GM19328 (cell line): ENCODE measurements around the gene YOD1.
"Not testable (repeated sequence)": the region's sequence is repeated elsewhere in the genome, so short reads cannot be mapped to it uniquely, and the experiment has no call there.

Experiments
- ATAC-seq: cut with Tn5 transposase; IDR thresholded peaks from one replicate; pipeline ENCODE4 v1.9.1; 2021; ENCODE audit warnings: mild to moderate bottlenecking, moderate library complexity; ENCODE audit not compliant: unreplicated experiment

The YOD1 gene

GRCh38 chr1:207050480-207051190 lies 373 bp downstream of the YOD1 start:
- ATAC-seq: peak; percentile 32

- no peak for ATAC-seq
Observed at GRCh38 chr1:207049974-207050391, 1.0 kb downstream of the YOD1 start.

DNA sequence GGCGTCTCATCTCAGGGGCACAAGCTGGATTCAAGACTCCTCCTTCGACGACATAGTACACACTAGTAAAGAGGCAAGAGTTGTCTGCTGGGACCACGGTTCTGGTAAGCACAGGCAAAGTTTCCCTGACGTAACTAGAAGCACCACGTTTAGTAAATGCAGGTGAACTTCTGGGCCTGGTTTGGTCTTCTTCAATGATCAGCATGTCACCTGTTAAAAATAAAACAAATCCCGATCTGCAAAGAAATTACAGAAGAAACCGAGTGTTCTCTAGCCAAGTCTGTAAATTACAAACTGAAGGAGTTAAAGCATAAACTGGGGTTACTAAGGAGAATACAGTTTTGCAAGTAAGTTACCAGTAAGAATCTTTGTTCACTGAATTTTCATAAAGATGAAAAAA lies 1.5 kb downstream of the YOD1 start:
- no peak for ATAC-seq

DNA sequence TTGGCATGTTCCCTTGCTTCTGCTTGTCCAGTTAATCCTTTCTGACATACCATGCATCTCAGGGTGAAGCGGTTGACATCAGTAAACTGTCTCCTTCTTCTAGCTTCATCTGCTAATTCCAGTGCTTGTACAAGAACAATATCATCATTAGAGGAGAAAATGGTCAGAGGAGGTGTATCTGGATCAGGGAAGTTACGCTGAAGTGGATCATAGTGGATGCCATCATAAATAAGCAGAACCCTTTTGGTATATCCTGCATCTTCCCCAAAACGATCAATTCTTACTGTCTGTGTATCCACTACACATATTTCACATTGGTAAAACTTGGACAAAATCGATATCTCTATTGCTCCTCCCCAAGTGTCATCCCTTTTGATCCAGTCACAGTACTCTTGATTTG lies 2.0 kb downstream of the YOD1 start:
- ATAC-seq: no peak

- ATAC-seq: no peak
Observed at GRCh38 chr1:207048041-207048440, 3.0 kb downstream of the YOD1 start.

DNA sequence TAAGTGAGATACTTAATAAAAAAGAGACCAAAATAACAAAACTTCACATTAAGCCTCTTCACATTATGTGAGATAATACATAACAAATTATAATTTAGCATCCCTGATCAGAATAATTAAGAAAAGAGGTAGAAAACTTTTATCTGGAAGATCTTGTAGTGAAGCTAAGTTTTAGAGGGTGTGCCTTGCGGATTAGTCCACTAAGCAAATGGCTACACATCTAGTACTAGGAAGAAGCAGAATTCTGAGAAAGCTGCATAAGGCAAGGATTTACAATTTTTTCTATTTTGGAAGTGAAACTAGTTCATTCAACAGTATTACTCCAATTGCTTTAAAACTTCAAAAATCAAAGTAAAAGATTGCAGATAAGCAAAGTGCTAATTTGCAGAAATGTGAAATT lies 3.5 kb downstream of the YOD1 start:
- ATAC-seq: no peak

GRCh38 chr1:207045453-207045852 lies 5.6 kb downstream of the YOD1 start:
- no peak for ATAC-seq

DNA sequence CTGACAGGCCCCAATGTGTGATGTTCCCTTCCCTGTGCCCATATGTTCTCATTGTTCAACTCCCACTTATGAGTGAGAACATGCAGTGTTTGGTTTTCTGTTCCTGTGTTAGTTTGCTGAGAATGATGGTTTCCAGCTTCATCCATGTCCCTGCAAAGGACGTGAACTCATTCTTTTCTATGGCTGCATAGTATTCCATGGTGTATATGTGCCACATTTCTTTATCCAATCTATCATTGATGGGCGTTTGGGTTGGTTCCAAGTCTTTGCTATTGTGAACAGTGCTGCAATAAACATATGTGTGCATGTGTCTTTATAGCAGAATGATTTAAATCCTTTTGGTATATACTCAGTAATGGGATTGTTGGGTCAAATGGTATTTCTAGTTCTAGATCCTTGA lies 9.6 kb downstream of the YOD1 start:
- not testable (repeated sequence) for ATAC-seq

- ATAC-seq: no peak
Observed at GRCh38 chr1:207040181-207040533, 10.9 kb downstream of the YOD1 start.

DNA sequence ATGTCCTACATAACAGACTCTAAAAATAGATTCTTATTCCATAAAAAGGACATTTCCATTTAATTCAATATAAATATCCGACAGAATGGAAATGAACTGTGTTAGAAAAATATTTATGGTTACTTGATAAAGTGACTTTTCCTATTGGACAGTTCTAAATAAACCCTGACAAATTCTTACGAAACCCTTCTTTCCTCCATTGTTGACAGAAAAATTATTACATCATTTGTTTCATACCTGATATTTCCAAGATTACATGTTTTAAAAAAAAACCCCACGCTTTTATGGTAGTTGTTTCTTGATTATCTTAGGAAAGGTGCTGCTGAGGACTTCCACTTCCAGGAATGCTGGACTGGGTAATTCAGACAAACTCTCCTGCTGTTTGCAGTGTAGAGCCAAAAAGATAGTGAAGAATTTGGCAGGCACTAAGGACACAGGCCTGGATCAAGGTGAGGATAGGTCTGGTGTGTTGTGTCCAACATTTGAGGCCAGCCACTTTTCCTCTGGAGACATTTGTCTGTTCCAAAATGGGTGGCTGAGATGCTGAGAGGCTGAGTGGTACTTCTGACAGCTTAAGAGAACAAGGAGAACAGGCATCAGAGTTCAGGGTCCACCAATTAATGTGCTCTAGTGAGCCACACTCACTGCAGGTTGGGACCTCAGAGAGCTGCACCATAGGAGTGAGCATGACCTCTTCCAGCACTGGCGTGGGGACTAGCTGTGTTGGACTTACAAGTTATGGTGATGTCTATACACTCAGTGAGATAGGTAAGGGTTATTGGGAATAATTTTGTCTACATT lies 11.4 kb downstream of the YOD1 start:
- ATAC-seq: no peak

DNA sequence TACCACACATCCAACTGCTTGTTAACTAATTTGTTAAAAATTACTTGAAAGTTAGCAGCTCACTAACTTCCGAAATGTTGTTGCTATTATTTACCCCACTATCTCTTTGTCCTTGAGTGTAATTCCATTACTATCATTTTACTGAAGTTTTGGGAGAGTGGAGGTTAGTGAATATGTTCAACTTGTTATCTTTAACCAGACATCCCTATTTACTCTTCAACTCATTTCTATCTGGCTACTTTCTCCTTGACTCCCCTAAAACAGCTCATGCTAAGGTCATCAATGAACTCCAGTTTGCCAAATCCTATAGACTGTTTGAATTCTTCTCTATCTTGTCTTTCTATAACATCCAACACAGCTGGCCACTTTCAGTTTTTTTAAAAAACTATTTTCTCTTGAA lies 14.1 kb downstream of the YOD1 start:
- ATAC-seq: no peak

DNA sequence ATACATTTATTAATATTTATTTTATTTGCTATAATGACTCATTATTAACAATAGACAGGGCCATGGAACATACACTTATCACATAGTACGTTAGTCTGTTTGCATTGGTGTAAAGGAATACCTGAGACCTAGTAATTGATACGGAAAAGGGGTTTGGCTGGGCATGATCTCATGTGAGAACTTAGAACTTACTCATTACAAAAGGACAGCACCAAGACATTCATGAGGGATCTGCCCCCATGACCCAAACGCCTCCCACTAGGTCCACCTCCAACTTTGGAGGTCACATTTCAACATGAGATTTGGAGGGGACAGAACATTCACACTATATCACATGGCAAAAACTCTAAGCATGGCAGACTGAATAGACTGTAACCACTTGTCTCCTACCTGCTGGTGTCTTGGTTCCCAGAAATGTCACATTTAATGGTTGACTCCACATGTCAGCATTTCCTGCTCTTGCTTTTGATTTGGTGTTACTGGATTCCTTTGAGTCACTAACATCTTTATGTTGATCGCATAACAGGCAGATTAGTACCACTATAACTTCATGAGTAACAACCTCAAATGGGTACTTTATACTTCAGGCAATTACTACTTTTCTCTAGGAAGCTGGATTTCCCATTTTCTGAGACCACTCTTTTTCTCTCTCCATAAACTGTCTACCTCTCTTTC lies 15.0 kb downstream of the YOD1 start:
- no peak for ATAC-seq

DNA sequence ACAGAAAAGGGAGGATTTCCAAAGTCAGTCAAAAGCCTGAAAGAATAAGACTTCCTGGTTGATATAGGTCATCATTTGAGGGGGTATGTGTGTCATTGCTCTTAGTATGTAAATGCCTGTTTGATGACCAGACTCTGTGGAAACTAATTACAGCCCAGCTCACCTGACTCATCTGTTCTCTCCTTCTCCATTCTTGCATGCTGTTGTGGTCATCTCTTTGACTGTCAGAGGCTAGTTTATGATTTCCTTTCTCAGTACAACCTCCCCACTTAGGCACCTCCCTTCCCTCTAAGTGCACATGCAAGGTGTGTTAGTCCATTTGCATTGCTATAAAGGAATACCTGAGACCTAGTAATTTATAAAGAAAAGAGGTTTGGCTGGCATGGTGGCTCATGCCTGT lies 16.0 kb downstream of the YOD1 start:
- ATAC-seq: no peak

- ATAC-seq: no peak
Observed at GRCh38 chr1:207034208-207034607, 16.8 kb downstream of the YOD1 start.

DNA sequence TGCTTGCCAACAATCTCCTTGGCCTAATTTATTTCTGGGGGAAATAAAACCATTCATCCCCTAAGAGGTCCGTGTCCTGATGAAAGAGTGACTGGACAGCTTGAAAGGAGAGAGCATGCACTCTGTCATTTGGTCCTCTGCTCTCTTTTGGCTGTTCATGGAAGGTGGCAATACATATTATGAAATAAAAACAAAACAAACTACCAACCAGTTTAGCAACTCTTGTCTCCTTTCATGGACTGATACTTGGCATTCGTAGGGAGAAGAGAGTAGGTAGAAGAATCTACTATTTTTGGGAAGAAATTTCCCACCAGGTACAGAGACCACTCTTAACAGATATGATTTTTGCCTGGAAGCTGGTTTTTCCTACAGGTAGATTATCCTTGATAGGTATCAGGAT lies 17.7 kb downstream of the YOD1 start:
- ATAC-seq: no peak

DNA sequence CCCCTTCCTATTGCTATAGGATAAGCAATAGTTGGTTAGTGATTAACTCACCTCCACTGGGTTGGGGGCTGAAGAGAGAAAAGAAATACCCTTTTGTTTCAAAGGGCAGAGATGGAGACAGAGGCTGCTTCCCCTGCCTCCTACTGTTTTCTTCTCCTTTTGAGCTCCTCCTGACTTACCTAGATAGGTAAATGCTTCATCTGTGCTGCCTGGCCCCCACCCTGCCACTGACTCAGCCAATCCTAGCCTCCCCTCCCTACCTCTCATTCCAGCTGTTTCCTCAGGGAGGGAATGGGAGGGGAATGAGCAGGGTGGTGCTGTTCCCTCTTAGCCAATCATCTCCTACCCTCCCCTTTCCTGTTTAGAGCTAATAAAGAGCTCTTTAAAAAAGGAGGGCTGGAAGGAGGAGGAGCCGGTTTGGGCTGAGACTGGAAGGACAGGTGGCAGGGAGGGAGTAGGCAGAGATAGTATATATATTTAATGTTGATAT lies 18.4 kb downstream of the YOD1 start, which contains the start of gene C1orf116:
C1orf116 (minus strand) TSS at position 229 of the 490 bp plus-strand sequence. CDS start 5,158 bp downstream, outside the sequence.
- no peak for ATAC-seq

DNA sequence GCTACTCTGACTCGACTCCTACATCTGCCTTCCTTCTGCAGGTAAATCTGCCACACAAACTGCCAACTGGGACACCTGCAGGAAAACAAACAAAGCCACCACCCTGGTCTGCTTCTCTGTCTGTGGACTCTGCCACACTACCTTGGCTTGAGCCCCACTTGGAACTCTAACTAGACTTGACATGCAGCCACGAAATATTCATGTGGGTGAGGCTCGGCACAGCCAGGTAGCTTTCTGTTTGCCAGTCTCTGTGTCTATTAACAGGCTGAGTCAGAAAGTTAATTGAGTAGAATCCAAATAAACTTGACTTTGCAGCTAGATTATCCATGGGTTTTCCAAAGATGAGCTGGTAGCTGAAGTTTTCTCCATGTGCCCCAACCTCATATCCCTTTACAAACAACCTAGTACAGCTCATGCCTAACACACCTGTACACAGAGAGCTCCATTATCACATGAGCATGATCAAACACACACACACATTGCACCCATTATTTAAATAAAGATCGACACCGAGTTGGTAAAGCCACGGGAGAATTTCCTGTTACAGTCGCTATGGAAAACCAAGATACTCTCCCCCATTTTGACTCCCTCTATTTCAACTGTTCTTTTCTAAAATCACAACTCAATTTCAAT lies 19.3 kb downstream of the YOD1 start:
- ATAC-seq: no peak

DNA sequence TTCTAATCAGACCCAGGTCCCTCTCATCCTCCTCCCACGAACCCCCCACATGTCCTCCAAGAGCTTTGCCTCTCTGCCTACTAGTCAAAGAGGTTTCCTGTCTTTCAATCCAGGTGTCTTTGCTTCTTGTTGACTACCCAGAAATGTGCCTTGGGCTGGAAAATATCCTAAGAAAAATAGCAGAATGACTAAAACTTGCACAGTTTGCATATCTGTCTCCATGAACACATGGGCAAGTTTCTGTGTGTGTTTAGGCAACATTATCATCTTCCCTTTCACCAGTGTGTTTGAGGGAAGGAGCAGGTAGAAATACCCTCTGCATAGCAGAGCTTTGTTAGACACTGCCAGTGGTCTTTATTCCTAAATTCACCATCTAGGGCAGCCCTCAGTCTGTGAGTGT lies 20.0 kb downstream of the YOD1 start:
- no peak for ATAC-seq

GRCh38 chr1:207030522-207031009 lies 20.4 kb downstream of the YOD1 start:
- no peak for ATAC-seq

DNA sequence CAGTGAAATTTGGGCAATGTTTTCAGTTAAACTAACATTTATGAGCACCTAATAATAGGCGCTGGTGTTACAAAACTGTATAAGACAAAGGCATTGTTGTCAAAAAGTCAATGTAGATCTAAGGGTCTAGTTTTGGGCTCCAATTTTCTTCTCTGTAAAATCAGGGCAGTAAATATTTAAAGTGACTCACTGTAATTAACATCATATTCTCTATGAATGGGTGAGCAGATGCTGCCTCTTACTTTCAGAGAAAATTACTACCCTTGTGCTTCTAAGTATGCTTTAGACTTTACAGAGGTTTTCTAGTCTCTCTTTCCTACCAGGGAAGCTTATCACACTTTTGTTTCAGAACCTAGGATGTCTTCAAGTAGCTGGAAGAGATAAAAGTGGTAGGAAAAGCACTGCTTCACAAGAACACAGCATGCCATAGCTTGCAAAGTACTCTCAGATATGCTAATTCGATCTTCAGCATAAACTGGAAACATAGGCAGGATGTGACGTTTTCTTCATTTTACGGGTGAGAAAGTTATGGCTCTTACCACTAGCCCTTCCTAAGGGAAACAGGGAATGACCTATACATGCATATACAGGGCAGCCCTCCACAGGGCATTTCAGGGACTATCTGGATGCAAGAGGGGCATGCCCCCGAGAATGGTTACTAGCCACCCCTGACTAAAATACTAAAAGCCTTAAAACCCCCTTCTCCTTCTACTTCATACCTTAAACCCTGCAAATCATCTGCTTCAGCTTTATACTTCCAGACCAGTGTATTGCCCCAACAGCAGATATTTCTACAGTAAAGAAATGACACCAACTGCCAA lies 21.1 kb downstream of the YOD1 start:
- no peak for ATAC-seq
